Mammary epithelial cell (primary cell): ENCODE data around the gene SEC24D.

Experiments
- CTCF ChIP-seq, 2 donors: IDR thresholded peaks in 1 of 2; conservative IDR thresholded peaks in 1 of 2; 2 replicates each; pipeline ENCODE4 v1.5.1; 2011 to 2012; ENCODE audit warnings: inconsistent platforms in 2 of 2, low read length in 2 of 2, mild to moderate bottlenecking in 2 of 2, control low read depth in 1 of 2, low read depth in 1 of 2; ENCODE audit not compliant: insufficient read depth in 1 of 2; ENCODE audit errors: extremely low read depth in 1 of 2
- EZH2 ChIP-seq: IDR thresholded peaks from 2 replicates; pipeline ENCODE4 v1.6.1; 2012; ENCODE audit warnings: low read length, inconsistent platforms, borderline replicate concordance

GRCh38 chr4:118746251-118746919 is 89.5 kb downstream of the SEC24D start:
- TF ChIP-seq CTCF (conservative IDR thresholded peaks at IDR 0.05 in 1 of 2, IDR thresholded peaks at IDR 0.05 in 1 of 2; ENCODE audit: extremely low read depth in 1 of 2, insufficient read depth in 1 of 2, low read depth in 1 of 2, low read length in 2 of 2) (no peak), EZH2 (no peak)
